Neural progenitor cell (in vitro differentiated cells): ENCODE results near the gene DNMT1.

Experiments
- CTCF ChIP-seq: fragments of 200-600 bp; sonication (generic); IDR thresholded peaks from 2 replicates; pipeline ENCODE4 v1.5.1; 2017; ENCODE audit warnings: antibody characterized with exemption, mild to moderate bottlenecking
- EZH2 ChIP-seq: fragments of 200-600 bp; sonication (generic); IDR thresholded peaks from 2 replicates; pipeline ENCODE4 v1.6.1; 2017; ENCODE audit warnings: antibody characterized with exemption, mild to moderate bottlenecking, moderate library complexity

- TF ChIP-seq CTCF (no peak), EZH2 (no peak)
Observed at GRCh38 chr19:10222201-10222890, 27.6 kb upstream of the DNMT1 start.
